WTC11 (cell line): ENCODE data around the gene ZEB2. TPM values are rescaled to one million over a fixed set of nuclear protein-coding genes. Genes with fewer than 3 reads are reported as not detected.

ENCODE experiments used
- ATAC-seq: fragments of 200-7000 bp; cut with Tn5 transposase; 2 replicates; pipeline ENCODE4 v1.10.0; 2021; ENCODE audit warnings: mild to moderate bottlenecking, moderate library complexity
- CTCF ChIA-PET: fragments of 300-600 bp; sonication (Branson Sonifier 250); formaldehyde crosslinking; loops from one replicate; lab custom pipeline; 2021; ENCODE audit warnings: antibody characterized with exemption; lab: Charles Lee
- POLR2A ChIA-PET: fragments of 350-600 bp; sonication (Branson Sonifier 250); formaldehyde crosslinking; loops from one replicate; lab custom pipeline; 2021; ENCODE audit warnings: antibody characterized with exemption; lab: Charles Lee
- DNase-seq: peaks from one replicate; pipeline ENCODE4 v3.0.0; 2021; ENCODE audit warnings: low spot score
- H3K27ac Mint-ChIP-seq: 2 replicates; pipeline ENCODE4 v1.8.0; 2021; ENCODE audit warnings: mixed read lengths
- H3K27me3 Mint-ChIP-seq: 2 replicates; pipeline ENCODE4 v1.8.0; 2021; ENCODE audit warnings: low read depth, mild to moderate bottlenecking, moderate library complexity, mixed read lengths
- H3K36me3 Mint-ChIP-seq: 2 replicates; pipeline ENCODE4 v1.8.0; 2021; ENCODE audit warnings: mixed read lengths
- H3K4me1 Mint-ChIP-seq: 2 replicates; pipeline ENCODE4 v1.8.0; 2022; ENCODE audit warnings: mixed read lengths
- H3K4me3 Mint-ChIP-seq: 2 replicates; pipeline ENCODE4 v1.8.0; 2021; ENCODE audit warnings: mild to moderate bottlenecking, moderate library complexity, mixed read lengths
- H3K9me3 Mint-ChIP-seq: 2 replicates; pipeline ENCODE4 v1.8.0; 2021; ENCODE audit warnings: mixed read lengths
- FOXJ3 ChIP-seq: sonication (generic); formaldehyde crosslinking; IDR thresholded peaks from 2 replicates; pipeline ENCODE4 v1.9.0; 2021; ENCODE audit warnings: missing genetic modification reagents, mild to moderate bottlenecking, borderline replicate concordance
- MYBL2 ChIP-seq: sonication (generic); formaldehyde crosslinking; IDR thresholded peaks from 2 replicates; pipeline ENCODE4 v1.8.1; 2023; ENCODE audit warnings: mild to moderate bottlenecking, moderate library complexity, missing genetic modification reagents
- PRRX2 ChIP-seq: fragments of 250-450 bp; sonication (Bioruptor Pico); IDR thresholded peaks from 2 replicates; pipeline ENCODE4 v1.8.0; 2021; ENCODE audit warnings: mild to moderate bottlenecking
- RORB ChIP-seq: fragments of 250-450 bp; sonication (Bioruptor Pico); IDR thresholded peaks from 2 replicates; pipeline ENCODE4 v1.9.0; 2021; ENCODE audit warnings: mild to moderate bottlenecking
- SMAD4 ChIP-seq: sonication (generic); formaldehyde crosslinking; IDR thresholded peaks from 2 replicates; pipeline ENCODE4 v1.8.0; 2022; ENCODE audit warnings: mild to moderate bottlenecking, missing genetic modification reagents
- ZBTB43 ChIP-seq: sonication (generic); formaldehyde crosslinking; IDR thresholded peaks from 2 replicates; pipeline ENCODE4 v1.8.1; 2023; ENCODE audit warnings: mild to moderate bottlenecking, missing genetic modification reagents
- ZNF263 ChIP-seq: sonication (generic); formaldehyde crosslinking; IDR thresholded peaks from 2 replicates; pipeline ENCODE4 v1.8.1; 2022; ENCODE audit warnings: low read depth, mild to moderate bottlenecking, moderate library complexity, missing genetic modification reagents
- ZNF396 ChIP-seq: fragments of 250-450 bp; sonication (Bioruptor Pico); IDR thresholded peaks from 2 replicates; pipeline ENCODE4 v1.8.0; 2021; ENCODE audit warnings: mild to moderate bottlenecking, moderate library complexity, borderline replicate concordance
- ZNF416 ChIP-seq: fragments of 250-450 bp; sonication (Bioruptor Pico); IDR thresholded peaks from 2 replicates; pipeline ENCODE4 v1.9.0; 2021; ENCODE audit warnings: mild to moderate bottlenecking, inconsistent platforms
- total RNA-seq: library from RNA; stranded (reverse); gene quantifications from 3 replicates; pipeline ENCODE4 v1.2.3, GENCODE V29; 2021
- TF ChIP-seq, protein P1 (sequence below): sonication (generic); formaldehyde crosslinking; IDR thresholded peaks from 2 replicates; pipeline ENCODE4 v1.8.1; 2022; ENCODE audit warnings: low read depth, mild to moderate bottlenecking, moderate library complexity, missing genetic modification reagents, borderline replicate concordance
- TF ChIP-seq, protein P2 (sequence below): sonication (generic); formaldehyde crosslinking; conservative IDR thresholded peaks from 2 replicates; pipeline ENCODE4 v1.8.1; 2023; ENCODE audit warnings: mild to moderate bottlenecking, low read depth, missing genetic modification reagents, moderate library complexity
- TF ChIP-seq, protein P3 (sequence below): sonication (generic); formaldehyde crosslinking; IDR thresholded peaks from 2 replicates; pipeline ENCODE4 v1.8.1; 2023; ENCODE audit warnings: mild to moderate bottlenecking, missing genetic modification reagents, moderate library complexity
- TF ChIP-seq, protein P4 (sequence below): sonication (generic); formaldehyde crosslinking; IDR thresholded peaks from 2 replicates; pipeline ENCODE4 v1.8.0; 2023; ENCODE audit warnings: mild to moderate bottlenecking, missing genetic modification reagents
- TF ChIP-seq, protein P5 (sequence below): sonication (generic); formaldehyde crosslinking; IDR thresholded peaks from 2 replicates; pipeline ENCODE4 v1.8.1; 2022; ENCODE audit warnings: mild to moderate bottlenecking, missing genetic modification reagents, moderate library complexity, borderline replicate concordance
- TF ChIP-seq, protein P6 (sequence below): sonication (generic); formaldehyde crosslinking; IDR thresholded peaks from 2 replicates; pipeline ENCODE4 v1.8.1; 2022; ENCODE audit warnings: low read depth, missing genetic modification reagents, borderline replicate concordance

Gene ZEB2
- total RNA-seq, 1 experiment from 2014 or later: 0.42 TPM

DNA sequence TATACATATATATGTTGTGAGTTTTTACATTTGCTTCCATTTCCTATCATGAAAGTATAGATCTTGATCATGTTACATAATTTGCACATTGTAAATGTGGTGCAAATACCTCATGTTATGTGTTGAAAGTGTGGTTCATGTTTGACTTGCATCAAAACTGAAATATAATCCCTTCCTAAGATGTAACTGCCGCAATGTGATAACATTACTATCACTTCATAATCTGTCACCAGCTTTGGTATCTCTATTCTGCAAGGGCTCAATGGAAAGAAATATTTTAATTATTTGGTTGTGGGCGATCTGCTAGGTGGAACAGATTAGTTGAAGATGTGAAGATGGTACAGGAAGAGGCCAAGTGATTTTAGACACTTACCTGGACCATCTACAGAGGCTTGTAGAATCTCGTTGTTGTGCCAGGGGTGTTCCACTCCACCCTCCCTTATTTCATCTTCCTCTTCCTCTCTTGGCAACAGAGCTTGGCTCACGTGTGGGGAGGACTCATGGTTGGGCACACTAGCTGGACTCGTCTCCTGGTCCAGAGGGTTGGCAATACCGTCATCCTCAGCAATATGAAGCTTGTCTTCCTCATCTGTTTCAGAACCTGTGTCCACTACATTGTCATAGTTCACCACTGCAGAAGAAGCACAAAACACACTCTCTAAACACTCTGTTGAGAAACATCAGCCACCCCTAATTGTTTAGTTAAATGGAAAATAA lies 90.4 kb downstream of the ZEB2 start:
- DNase-seq: no peak
- no peaks in the 10 kb centered on the region for H3K9me3 Mint-ChIP-seq
- H3K27me3 Mint-ChIP-seq: no peaks in the 10 kb centered on the region
- H3K4me1 Mint-ChIP-seq: peaks cover 14% of the 10 kb centered on the region
- no peak overlapping the region for H3K4me3 Mint-ChIP-seq
- H3K36me3 Mint-ChIP-seq: no peaks in the 10 kb centered on the region
- H3K27ac Mint-ChIP-seq: no peak overlapping the region
- POLR2A ChIA-PET: no interaction called here
- CTCF ChIA-PET: no interaction called here
- no peak for ATAC-seq
- no peak for TF ChIP-seq FOXJ3 (CRISPR knock-in tag)
- TF ChIP-seq, protein P1, sequence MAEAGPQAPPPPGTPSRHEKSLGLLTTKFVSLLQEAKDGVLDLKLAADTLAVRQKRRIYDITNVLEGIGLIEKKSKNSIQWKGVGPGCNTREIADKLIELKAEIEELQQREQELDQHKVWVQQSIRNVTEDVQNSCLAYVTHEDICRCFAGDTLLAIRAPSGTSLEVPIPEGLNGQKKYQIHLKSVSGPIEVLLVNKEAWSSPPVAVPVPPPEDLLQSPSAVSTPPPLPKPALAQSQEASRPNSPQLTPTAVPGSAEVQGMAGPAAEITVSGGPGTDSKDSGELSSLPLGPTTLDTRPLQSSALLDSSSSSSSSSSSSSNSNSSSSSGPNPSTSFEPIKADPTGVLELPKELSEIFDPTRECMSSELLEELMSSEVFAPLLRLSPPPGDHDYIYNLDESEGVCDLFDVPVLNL (CRISPR knock-in tag): no peak
- TF ChIP-seq, protein P2, sequence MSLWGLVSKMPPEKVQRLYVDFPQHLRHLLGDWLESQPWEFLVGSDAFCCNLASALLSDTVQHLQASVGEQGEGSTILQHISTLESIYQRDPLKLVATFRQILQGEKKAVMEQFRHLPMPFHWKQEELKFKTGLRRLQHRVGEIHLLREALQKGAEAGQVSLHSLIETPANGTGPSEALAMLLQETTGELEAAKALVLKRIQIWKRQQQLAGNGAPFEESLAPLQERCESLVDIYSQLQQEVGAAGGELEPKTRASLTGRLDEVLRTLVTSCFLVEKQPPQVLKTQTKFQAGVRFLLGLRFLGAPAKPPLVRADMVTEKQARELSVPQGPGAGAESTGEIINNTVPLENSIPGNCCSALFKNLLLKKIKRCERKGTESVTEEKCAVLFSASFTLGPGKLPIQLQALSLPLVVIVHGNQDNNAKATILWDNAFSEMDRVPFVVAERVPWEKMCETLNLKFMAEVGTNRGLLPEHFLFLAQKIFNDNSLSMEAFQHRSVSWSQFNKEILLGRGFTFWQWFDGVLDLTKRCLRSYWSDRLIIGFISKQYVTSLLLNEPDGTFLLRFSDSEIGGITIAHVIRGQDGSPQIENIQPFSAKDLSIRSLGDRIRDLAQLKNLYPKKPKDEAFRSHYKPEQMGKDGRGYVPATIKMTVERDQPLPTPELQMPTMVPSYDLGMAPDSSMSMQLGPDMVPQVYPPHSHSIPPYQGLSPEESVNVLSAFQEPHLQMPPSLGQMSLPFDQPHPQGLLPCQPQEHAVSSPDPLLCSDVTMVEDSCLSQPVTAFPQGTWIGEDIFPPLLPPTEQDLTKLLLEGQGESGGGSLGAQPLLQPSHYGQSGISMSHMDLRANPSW (CRISPR knock-in tag): no peak

DNA sequence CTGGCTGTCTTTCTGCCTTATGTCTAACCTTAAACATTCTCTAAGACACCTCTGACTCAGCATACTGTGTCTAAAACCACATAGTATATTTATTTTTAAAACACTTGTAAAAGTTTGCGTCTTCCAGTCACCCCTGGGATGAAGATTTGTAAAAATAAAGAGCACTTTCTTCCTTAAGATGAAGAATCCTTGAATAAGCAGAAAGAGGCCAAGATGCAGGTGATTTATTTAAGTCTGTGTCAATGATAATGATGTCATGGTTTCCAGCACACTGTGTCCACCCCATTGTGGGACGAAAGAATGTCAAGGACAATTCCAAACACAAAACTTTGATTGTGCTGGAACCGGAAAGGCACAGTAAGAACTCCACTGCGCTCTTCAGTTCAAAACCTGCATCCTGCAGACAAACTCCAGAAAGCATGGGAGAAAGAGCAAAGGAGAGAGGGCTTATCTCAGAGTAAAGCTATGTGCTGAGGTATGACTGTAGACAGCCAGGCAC lies 92.9 kb downstream of the ZEB2 start:
- ATAC-seq (no peak), DNase-seq (no peak)
- H3K4me1 Mint-ChIP-seq: peaks cover 11% of the 10 kb centered on the region
- no peak overlapping the region for H3K27ac Mint-ChIP-seq
- TF ChIP-seq ZNF263 (CRISPR knock-in tag) (no peak), ZBTB43 (CRISPR knock-in tag) (no peak), MYBL2 (no peak), ZNF416 (CRISPR knock-in tag) (no peak), SMAD4 (CRISPR knock-in tag) (no peak)
- TF ChIP-seq, protein P3, sequence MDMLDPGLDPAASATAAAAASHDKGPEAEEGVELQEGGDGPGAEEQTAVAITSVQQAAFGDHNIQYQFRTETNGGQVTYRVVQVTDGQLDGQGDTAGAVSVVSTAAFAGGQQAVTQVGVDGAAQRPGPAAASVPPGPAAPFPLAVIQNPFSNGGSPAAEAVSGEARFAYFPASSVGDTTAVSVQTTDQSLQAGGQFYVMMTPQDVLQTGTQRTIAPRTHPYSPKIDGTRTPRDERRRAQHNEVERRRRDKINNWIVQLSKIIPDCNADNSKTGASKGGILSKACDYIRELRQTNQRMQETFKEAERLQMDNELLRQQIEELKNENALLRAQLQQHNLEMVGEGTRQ (CRISPR knock-in tag): no peak
- no peaks in the 10 kb centered on the region for H3K36me3 Mint-ChIP-seq
- H3K27me3 Mint-ChIP-seq: no peaks in the 10 kb centered on the region
- ChIA-PET CTCF (interaction anchor here (1.1 kb wide), 1 partner anchor 22 kb away, joined by 5 read pairs; no protein-coding TSS in a partner anchor), POLR2A (no interaction called here)
- H3K4me3 Mint-ChIP-seq: no peak overlapping the region
- no peaks in the 10 kb centered on the region for H3K9me3 Mint-ChIP-seq

DNA sequence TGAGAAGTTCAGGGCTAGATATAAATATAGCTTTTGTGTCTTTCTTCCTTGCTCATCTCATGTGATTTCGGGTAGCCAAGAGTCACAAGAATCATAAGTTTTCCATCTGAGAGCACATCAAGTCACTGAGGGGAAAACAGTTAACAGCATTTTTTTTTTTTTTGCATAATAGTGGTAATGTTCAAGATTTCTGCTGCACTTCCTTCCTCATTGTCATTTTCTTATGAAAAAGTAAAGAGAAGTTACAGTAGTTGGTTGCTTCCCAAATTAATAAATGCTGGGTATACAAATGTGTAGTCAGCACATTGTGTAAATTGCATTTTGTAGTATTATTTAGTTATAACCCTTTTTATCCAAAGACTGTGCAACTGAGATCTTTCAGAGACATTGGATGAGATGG lies 93.6 kb downstream of the ZEB2 start:
- POLR2A ChIA-PET: no interaction called here
- no peaks in the 10 kb centered on the region for H3K36me3 Mint-ChIP-seq
- no peaks in the 10 kb centered on the region for H3K27me3 Mint-ChIP-seq
- DNase-seq: no peak
- H3K4me1 Mint-ChIP-seq: peaks cover 11% of the 10 kb centered on the region
- H3K4me3 Mint-ChIP-seq: no peak overlapping the region
- H3K9me3 Mint-ChIP-seq: no peaks in the 10 kb centered on the region
- no peak overlapping the region for H3K27ac Mint-ChIP-seq
- TF ChIP-seq, protein P4, sequence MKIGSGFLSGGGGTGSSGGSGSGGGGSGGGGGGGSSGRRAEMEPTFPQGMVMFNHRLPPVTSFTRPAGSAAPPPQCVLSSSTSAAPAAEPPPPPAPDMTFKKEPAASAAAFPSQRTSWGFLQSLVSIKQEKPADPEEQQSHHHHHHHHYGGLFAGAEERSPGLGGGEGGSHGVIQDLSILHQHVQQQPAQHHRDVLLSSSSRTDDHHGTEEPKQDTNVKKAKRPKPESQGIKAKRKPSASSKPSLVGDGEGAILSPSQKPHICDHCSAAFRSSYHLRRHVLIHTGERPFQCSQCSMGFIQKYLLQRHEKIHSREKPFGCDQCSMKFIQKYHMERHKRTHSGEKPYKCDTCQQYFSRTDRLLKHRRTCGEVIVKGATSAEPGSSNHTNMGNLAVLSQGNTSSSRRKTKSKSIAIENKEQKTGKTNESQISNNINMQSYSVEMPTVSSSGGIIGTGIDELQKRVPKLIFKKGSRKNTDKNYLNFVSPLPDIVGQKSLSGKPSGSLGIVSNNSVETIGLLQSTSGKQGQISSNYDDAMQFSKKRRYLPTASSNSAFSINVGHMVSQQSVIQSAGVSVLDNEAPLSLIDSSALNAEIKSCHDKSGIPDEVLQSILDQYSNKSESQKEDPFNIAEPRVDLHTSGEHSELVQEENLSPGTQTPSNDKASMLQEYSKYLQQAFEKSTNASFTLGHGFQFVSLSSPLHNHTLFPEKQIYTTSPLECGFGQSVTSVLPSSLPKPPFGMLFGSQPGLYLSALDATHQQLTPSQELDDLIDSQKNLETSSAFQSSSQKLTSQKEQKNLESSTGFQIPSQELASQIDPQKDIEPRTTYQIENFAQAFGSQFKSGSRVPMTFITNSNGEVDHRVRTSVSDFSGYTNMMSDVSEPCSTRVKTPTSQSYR (CRISPR knock-in tag): no peak
- TF ChIP-seq ZNF396 (CRISPR knock-in tag): no peak
- TF ChIP-seq, protein P1 (CRISPR knock-in tag): no peak
- TF ChIP-seq, protein P5, sequence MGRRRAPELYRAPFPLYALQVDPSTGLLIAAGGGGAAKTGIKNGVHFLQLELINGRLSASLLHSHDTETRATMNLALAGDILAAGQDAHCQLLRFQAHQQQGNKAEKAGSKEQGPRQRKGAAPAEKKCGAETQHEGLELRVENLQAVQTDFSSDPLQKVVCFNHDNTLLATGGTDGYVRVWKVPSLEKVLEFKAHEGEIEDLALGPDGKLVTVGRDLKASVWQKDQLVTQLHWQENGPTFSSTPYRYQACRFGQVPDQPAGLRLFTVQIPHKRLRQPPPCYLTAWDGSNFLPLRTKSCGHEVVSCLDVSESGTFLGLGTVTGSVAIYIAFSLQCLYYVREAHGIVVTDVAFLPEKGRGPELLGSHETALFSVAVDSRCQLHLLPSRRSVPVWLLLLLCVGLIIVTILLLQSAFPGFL: no peak
- no peak for TF ChIP-seq PRRX2 (CRISPR knock-in tag)
- TF ChIP-seq RORB (CRISPR knock-in tag): no peak
- TF ChIP-seq, protein P6, sequence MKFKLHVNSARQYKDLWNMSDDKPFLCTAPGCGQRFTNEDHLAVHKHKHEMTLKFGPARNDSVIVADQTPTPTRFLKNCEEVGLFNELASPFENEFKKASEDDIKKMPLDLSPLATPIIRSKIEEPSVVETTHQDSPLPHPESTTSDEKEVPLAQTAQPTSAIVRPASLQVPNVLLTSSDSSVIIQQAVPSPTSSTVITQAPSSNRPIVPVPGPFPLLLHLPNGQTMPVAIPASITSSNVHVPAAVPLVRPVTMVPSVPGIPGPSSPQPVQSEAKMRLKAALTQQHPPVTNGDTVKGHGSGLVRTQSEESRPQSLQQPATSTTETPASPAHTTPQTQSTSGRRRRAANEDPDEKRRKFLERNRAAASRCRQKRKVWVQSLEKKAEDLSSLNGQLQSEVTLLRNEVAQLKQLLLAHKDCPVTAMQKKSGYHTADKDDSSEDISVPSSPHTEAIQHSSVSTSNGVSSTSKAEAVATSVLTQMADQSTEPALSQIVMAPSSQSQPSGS (CRISPR knock-in tag): no peak
- CTCF ChIA-PET: no interaction called here
- ATAC-seq: no peak
